CD14-positive monocyte (primary cell): ENCODE results near the gene NEBL. TPM values are rescaled to one million over a fixed set of nuclear protein-coding genes. Genes with fewer than 3 reads are reported as not detected.

ENCODE experiments used
- DNase-seq, 3 donors: peaks; one replicate each; pipeline ENCODE4 v3.0.0-alpha.2; 2011 to 2022
- H2AFZ ChIP-seq: 2 replicates; pipeline ENCODE4 v1.6.0; 2012; ENCODE audit warnings: mild to moderate bottlenecking, low read depth, low read length, inconsistent platforms; ENCODE audit not compliant: insufficient read depth, poor library complexity, severe bottlenecking
- H3K27ac ChIP-seq, 2 donors: 1 replicate in 1 of 2; 2 replicates in 1 of 2; pipeline ENCODE4 v1.5.1; 2012 to 2013; ENCODE audit warnings: low read length in 2 of 2, control low read depth in 1 of 2, inconsistent platforms in 1 of 2, low read depth in 1 of 2, mild to moderate bottlenecking in 1 of 2
- H3K27me3 ChIP-seq, 2 donors: one replicate each; pipeline versions ENCODE4 v1.6.0 to v1.6.1; 2011 to 2013; ENCODE audit warnings: low read length in 2 of 2; ENCODE audit not compliant: control insufficient read depth in 2 of 2, insufficient read depth in 2 of 2
- H3K36me3 ChIP-seq, 2 donors: replicated peaks in 1 of 2; 1 replicate in 1 of 2; 2 replicates in 1 of 2; pipeline versions ENCODE4 v1.5.1 to v1.6.1; 2012 to 2013; ENCODE audit warnings: low read length in 2 of 2, control low read depth in 1 of 2, inconsistent platforms in 1 of 2, mild to moderate bottlenecking in 1 of 2; ENCODE audit not compliant: insufficient read depth in 2 of 2, control insufficient read depth in 1 of 2
- H3K4me1 ChIP-seq, 2 donors: 1 replicate in 1 of 2; 2 replicates in 1 of 2; pipeline versions ENCODE4 v1.5.1 to v1.6.1; 2012 to 2013; ENCODE audit warnings: low read length in 2 of 2, control low read depth in 1 of 2, inconsistent platforms in 1 of 2, mild to moderate bottlenecking in 1 of 2, moderate library complexity in 1 of 2; ENCODE audit not compliant: insufficient read depth in 2 of 2, control insufficient read depth in 1 of 2
- H3K4me2 ChIP-seq: replicated peaks from 2 replicates; pipeline ENCODE3; 2012; ENCODE audit warnings: low read length, moderate library complexity, mild to moderate bottlenecking; ENCODE audit not compliant: poor library complexity, severe bottlenecking; ENCODE audit errors: extremely low read depth
- H3K4me3 ChIP-seq, 3 experiments: fragments of 200-600 bp in 1 of 3; sonication (generic) in 1 of 3; replicated peaks in 1 of 3; 1 replicate in 2 of 3; 2 replicates in 1 of 3; pipeline ENCODE4 v1.5.1; 2011 to 2013; ENCODE audit warnings: low read length in 3 of 3, mild to moderate bottlenecking in 3 of 3, control low read depth in 2 of 3, low read depth in 2 of 3, inconsistent platforms in 1 of 3, moderate library complexity in 1 of 3
- H3K79me2 ChIP-seq: 2 replicates; pipeline ENCODE4 v1.6.0; 2012; ENCODE audit warnings: mild to moderate bottlenecking, control low read depth, inconsistent platforms, low read length, moderate library complexity; ENCODE audit not compliant: insufficient read depth
- H3K9ac ChIP-seq: 2 replicates; pipeline ENCODE4 v1.6.0; 2017; ENCODE audit warnings: low read length, mild to moderate bottlenecking; ENCODE audit not compliant: insufficient read depth, poor library complexity, severe bottlenecking
- H3K9me3 ChIP-seq, 2 donors: replicated peaks in 1 of 2; 1 replicate in 1 of 2; 2 replicates in 1 of 2; pipeline versions ENCODE4 v1.5.1 to v1.6.1; 2012 to 2013; ENCODE audit warnings: low read length in 2 of 2, control low read depth in 1 of 2; ENCODE audit not compliant: control insufficient read depth in 1 of 2, insufficient read depth in 1 of 2
- H4K20me1 ChIP-seq: 2 replicates; pipeline ENCODE4 v1.6.0; 2012; ENCODE audit warnings: mild to moderate bottlenecking, low read length, control low read depth, moderate library complexity; ENCODE audit not compliant: insufficient read depth
- H3K27ac Mint-ChIP-seq, 7 donors: one replicate each; pipeline ENCODE4 v1.8.0; 2020; ENCODE audit warnings: mild to moderate bottlenecking in 7 of 7, mixed read lengths in 7 of 7, moderate library complexity in 6 of 7, inconsistent platforms in 2 of 7
- H3K27me3 Mint-ChIP-seq, 3 donors: one replicate each; pipeline ENCODE4 v1.8.0; 2021 to 2022; ENCODE audit warnings: low read depth in 3 of 3, mild to moderate bottlenecking in 3 of 3, mixed read lengths in 3 of 3, moderate library complexity in 3 of 3, inconsistent platforms in 1 of 3
- H3K36me3 Mint-ChIP-seq, 2 donors: one replicate each; pipeline ENCODE4 v1.8.0; 2020; ENCODE audit warnings: mixed read lengths in 2 of 2, inconsistent platforms in 1 of 2, mild to moderate bottlenecking in 1 of 2
- H3K4me1 Mint-ChIP-seq: one replicate; pipeline ENCODE4 v1.8.0; 2020; ENCODE audit warnings: mild to moderate bottlenecking, mixed read lengths
- H3K4me3 Mint-ChIP-seq, 2 donors: one replicate each; pipeline ENCODE4 v1.8.0; 2020; ENCODE audit warnings: mild to moderate bottlenecking in 2 of 2, mixed read lengths in 2 of 2, moderate library complexity in 1 of 2
- H3K9me3 Mint-ChIP-seq, 7 donors: one replicate each; pipeline ENCODE4 v1.8.0; 2020 to 2022; ENCODE audit warnings: mixed read lengths in 7 of 7, mild to moderate bottlenecking in 6 of 7, moderate library complexity in 6 of 7, inconsistent platforms in 2 of 7
- WGBS: methylation state at CpG from one replicate; pipeline ENCODE4 v1.1.5; 2013; ENCODE audit warnings: missing lambda C conversion rate; ENCODE audit not compliant: insufficient coverage; 5-methylcytosine and 5-hydroxymethylcytosine counted together
- intact Hi-C, 2 donors: fragments of 100-400 bp; cut with micrococcal nuclease; formaldehyde crosslinking; loops; one replicate each; pipeline versions ENCODE4 v1.15.0 to v1.15.1; 2023
- polyA plus RNA-seq, 3 donors: library from polyadenylated mRNA; depleted of rRNA in 1 of 3; unstranded in 2 of 3; stranded (reverse) in 1 of 3; fragments of 300-500 nt in 2 of 3; fragments of >200 nt in 1 of 3; fragmentation: Illumina TruSeq in 2 of 3; gene quantifications; 1 replicate in 2 of 3; 2 replicates in 1 of 3; pipeline ENCODE4 v1.2.3, GENCODE V29; 2012 to 2021
- small RNA-seq: library from RNA; depleted of rRNA; stranded (forward); fragments of <200 nt; gene quantifications from one replicate; pipeline ENCODE3, GENCODE V24; 2012; ENCODE audit warnings: low read depth; ENCODE audit not compliant: insufficient read length
- TF ChIP-seq, protein P1 (sequence below): fragments of 200-600 bp; IDR thresholded peaks from one replicate; pipeline ENCODE4 v1.8.0; 2022; ENCODE audit warnings: antibody characterized with exemption, mild to moderate bottlenecking

NEBL gene
- polyA plus RNA-seq, 3 donors = 9.7 TPM; not detected in 2

- no peak overlapping the region for H2AFZ ChIP-seq
- Mint-ChIP-seq H3K4me1 (no peaks in the 10 kb centered on the region), H3K36me3 (no peaks in the 10 kb centered on the region), H3K9me3 (peaks cover 0 to 7% (median 5%) of the 10 kb centered on the region in 7 donors), H3K27ac (no peak overlapping the region), H3K4me3 (no peak overlapping the region), H3K27me3 (peaks cover 0 to 2% (median 1%) of the 10 kb centered on the region in 3 donors)
- H3K79me2 ChIP-seq = no peaks in the 10 kb centered on the region
- no peaks in the 10 kb centered on the region for H3K4me1 ChIP-seq
- TF ChIP-seq, protein P1, sequence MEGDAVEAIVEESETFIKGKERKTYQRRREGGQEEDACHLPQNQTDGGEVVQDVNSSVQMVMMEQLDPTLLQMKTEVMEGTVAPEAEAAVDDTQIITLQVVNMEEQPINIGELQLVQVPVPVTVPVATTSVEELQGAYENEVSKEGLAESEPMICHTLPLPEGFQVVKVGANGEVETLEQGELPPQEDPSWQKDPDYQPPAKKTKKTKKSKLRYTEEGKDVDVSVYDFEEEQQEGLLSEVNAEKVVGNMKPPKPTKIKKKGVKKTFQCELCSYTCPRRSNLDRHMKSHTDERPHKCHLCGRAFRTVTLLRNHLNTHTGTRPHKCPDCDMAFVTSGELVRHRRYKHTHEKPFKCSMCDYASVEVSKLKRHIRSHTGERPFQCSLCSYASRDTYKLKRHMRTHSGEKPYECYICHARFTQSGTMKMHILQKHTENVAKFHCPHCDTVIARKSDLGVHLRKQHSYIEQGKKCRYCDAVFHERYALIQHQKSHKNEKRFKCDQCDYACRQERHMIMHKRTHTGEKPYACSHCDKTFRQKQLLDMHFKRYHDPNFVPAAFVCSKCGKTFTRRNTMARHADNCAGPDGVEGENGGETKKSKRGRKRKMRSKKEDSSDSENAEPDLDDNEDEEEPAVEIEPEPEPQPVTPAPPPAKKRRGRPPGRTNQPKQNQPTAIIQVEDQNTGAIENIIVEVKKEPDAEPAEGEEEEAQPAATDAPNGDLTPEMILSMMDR = no peak
- intact Hi-C loops = no loop called here
- no peak overlapping the region for H3K4me3 ChIP-seq
- H3K4me2 ChIP-seq = no peak overlapping the region
- H4K20me1 ChIP-seq = no peaks in the 10 kb centered on the region
- H3K36me3 ChIP-seq = no peaks in the 10 kb centered on the region
- H3K27ac ChIP-seq = no peak overlapping the region
- H3K27me3 ChIP-seq = no peaks in the 10 kb centered on the region
- DNase-seq = no peak
- no peak overlapping the region for H3K9ac ChIP-seq
- H3K9me3 ChIP-seq = peaks cover 4% of the 10 kb centered on the region in 2 donors
- 97% methylated on average over 4 of the region's 6 CpGs for WGBS
These were observed 160.0 kb downstream of the NEBL start for GRCh38 chr10:20737107-20737506.

Small RNA genes lying within 50 kb of the gene (small RNA-seq; reads per million reads assigned to genes)
- gene AL157398.1 (not detected), gene MTND1P21 (not detected)
